Body of pancreas (tissue), 4 donors: ENCODE results near the gene ATP1A3.

Experiments used
- CTCF ChIP-seq, 7 experiments: fragments of 450-650 bp in 4 of 7; fragments of 200-600 bp in 3 of 7; sonication (generic) in 3 of 7; IDR thresholded peaks; one replicate each; pipeline ENCODE4 v1.5.1; 2016 to 2019; ENCODE audit warnings: antibody characterized with exemption in 7 of 7
- POLR2A ChIP-seq, 3 donors: fragments of 450-650 bp; IDR thresholded peaks; one replicate each; pipeline ENCODE4 v1.6.1; 2016; ENCODE audit warnings: antibody characterized with exemption in 3 of 3, mild to moderate bottlenecking in 2 of 3

- TF ChIP-seq CTCF (IDR thresholded peaks at IDR 0.05), result no peak
- no peak for TF ChIP-seq POLR2A (IDR thresholded peaks at IDR 0.05)
Observed at GRCh38 chr19:41926763-41927496, 67.1 kb downstream of the ATP1A3 start.
